ENCODE results near the gene ILDR2.

The ILDR2 gene, protein sequence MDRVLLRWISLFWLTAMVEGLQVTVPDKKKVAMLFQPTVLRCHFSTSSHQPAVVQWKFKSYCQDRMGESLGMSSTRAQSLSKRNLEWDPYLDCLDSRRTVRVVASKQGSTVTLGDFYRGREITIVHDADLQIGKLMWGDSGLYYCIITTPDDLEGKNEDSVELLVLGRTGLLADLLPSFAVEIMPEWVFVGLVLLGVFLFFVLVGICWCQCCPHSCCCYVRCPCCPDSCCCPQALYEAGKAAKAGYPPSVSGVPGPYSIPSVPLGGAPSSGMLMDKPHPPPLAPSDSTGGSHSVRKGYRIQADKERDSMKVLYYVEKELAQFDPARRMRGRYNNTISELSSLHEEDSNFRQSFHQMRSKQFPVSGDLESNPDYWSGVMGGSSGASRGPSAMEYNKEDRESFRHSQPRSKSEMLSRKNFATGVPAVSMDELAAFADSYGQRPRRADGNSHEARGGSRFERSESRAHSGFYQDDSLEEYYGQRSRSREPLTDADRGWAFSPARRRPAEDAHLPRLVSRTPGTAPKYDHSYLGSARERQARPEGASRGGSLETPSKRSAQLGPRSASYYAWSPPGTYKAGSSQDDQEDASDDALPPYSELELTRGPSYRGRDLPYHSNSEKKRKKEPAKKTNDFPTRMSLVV

DNA sequence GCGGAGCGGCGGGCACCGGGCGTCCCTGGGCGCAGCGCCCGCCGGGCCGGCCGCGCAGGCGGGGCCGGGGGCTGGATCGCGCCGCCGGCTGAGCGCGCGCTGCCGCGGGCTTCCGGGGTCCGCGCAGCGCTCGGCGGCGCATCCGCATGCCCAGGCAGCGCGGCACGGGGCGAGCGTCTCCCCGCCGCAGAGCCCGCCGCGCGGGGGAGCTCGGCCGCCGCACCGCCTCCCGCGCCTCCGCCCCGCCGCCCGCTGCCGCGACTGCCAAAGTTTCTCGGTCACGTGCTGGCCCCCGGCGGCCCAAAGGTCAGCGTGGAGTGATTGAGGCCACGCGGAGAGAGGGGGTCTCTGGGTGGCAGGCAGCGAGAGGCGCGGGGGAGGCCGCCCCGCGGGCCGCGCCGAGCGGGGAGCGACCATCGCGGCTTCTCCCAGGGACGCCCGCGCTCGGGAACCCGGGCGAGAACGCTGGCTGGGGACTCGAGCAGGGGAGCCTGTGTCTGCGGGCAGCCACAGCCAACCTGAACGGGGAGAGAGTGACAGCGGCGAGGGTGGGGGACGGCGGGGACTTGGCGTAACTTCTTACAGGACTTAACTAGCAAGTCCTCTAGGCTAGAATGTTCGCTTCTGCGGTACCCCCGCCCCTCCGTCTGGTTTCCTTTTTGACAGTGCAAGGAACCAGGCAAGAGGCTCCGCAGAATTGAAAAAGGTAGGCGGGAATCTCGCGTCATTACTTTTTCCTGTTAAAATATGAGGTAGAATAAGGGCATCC is at the start of gene ILDR2:
TSS of gene ILDR2 (minus strand) at position 180 of the 769 bp plus-strand sequence. CDS start 272 bp downstream, outside the sequence.
- DNase-seq (ENCODE audit: low read depth, low spot score): no peak

DNA sequence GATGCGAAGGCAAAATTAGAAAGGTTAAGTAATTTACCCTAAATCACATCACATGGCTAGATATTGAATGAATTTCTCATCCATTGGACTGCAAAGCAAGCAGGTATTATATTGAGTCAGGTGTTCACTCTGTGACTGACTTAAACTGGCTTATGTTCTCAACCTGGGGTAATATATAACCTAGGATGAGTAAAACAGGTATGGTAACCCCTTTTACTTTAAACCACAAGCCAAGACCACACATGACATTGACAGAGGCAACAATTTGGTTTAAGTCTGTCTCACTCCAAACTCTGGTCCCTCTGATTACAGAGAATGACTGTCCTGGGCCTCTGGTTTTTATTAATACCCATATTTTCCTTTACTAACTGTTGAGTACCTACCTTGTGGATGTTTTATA is 47.0 kb upstream of the ILDR2 start:
- DNase-seq (ENCODE audit: low read depth, low spot score): no peak

DNA sequence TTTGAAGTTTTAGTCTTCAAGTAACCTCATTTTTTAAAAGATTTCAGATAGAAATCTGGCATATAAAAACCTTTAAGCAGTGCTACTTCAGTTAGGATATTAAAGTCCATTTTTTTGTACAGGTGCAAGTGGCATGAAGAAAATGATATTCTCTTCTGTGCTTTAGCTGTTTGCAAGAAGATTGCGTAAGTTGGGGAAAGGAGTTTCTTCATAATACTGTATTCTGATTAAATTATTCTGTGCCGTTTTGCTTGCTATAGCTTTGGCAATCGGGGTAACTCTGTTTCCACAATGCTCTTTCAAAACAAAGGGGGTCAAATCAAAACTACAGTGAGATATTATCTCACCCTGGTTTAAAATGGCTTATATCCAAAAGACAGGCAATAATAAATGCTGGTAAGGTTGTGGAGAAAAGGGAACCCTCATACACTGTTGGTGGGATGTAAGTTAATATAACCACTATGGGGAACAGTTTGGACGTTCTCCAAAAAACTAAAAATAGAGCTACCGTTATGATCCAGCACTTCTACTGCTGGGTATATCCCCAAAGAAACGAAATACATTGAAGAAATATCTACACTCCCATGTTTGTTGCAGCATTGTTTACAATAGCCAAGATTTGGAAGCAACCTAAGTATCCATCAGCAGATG is 40.9 kb upstream of the ILDR2 start:
- no peak for DNase-seq (ENCODE audit: low read depth, low spot score)

DNA sequence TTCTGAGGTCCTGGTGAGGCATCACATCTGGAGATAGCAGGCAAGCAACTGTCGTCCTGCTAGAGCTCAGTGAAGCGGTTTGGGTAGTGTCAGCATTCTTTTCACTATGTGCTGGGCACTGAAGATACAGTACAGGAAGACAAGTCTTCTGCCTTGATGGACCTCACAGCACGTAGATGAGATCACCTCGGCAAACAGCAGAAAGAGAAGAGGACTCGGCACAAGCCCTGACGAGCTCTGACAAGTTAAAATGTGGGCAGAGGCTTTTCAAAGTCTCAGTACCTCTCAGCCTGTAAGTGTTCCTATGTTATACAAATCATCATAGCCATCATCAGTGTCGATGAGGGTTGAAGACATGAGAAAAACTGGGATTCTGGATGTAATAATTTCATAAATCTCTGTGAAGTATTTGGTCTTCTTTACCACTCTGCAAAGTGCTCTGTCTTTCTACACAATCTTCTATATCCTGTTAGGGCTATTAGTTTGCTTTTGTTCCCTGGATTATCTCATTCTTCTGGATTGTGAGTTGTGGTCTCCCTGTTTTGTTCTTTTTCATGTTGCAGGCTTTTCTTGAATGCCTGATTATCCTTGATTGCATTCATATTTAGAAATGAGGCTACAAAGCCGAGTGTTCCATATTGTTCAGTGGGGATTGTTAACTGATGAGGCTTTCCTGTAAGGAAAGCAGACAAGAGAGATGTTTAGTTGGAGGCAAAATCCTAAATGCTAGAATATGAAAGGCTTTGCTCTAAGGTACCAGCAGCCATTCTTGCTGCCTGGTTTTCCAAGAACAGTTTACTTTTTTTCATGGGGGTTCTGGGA is 38.0 kb upstream of the ILDR2 start:
- no peak for DNase-seq (ENCODE audit: low read depth, low spot score)

DNA sequence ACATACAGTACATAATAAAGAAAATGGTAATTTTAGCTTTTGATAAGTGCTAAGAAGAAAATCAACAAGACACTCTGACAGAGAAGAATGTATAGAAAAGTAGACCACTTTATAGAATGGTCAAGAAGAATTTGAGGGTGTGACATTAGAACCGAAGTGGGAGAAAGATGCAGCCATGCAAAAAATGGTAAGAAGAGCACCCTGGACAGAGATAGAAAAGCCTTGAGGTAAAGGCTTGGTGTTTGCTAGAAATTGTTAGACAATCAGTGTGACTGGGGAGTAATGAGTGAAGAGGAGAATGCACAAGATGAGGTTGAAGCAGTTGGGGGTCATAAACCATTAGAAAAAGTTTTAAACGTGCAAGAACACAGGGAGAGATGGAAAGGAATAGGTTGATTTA is 37.2 kb upstream of the ILDR2 start:
- DNase-seq (ENCODE audit: low read depth, low spot score): no peak

DNA sequence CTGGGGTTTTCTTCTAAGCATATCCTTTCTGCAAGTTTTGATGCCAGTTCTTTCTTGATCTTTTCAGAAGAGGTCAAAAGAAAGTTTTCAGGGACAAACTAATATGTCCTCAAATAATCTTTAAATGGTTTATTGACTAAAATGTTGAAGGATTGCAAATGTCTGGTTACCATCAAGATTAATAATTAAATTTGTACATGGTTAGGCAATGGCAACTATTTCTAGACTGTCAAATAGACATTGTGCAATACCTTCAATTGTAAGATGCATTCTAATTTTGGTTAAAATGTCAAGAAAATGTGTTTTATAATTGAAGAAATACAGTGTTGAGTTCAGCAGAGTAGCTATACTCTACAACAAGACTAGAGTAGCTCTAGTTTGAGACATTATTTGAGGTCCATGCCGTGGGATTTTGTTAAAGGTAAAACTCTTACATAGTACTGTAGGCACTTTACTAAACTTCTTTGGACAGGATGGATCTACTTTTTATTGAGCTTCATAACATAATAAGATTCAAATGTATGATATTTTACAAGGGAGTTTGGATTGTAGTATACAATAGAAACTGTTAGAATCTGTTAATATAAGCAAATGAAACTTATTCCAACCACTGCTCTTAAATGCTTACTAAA is 36.3 kb upstream of the ILDR2 start:
- no peak for DNase-seq (ENCODE audit: low read depth, low spot score)

DNA sequence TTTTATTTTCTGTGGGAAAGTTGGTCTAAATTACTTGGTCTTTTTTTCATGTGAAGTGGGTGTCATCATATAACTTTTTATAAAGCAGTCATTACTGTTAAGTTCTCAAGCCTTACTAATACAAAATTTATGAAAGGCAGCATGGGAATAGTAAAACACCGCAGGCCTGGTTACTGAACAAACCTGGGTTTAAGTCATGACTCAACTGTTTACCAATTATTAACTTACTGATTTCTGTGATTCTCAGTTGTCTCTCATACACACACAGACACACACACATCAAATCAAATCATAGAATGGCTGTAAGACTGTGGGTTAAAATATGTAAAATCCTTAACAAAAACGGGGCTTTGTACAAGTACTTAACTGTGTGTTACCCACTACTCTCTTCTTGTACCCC is 28.4 kb upstream of the ILDR2 start:
- DNase-seq (ENCODE audit: low read depth, low spot score): no peak

DNA sequence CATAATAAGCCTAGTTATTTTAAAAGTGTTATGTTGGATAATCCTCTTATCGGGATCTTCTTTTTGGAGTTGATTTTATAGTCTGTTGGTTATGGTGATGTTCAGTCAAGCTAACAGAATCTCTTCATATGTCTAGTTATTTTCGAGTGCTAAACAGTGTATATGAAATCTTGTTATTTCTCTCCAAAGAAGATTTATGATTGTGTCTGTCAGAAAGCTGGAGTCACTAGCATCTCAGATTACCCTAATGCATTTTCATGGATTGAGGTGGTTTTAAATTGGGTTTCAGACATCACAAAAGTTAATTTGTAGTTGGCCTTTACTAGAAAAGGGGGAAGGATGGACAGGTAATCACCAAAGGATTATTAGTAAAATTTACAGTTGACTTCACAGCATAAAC is 27.0 kb upstream of the ILDR2 start:
- no peak for DNase-seq (ENCODE audit: low read depth, low spot score)

DNA sequence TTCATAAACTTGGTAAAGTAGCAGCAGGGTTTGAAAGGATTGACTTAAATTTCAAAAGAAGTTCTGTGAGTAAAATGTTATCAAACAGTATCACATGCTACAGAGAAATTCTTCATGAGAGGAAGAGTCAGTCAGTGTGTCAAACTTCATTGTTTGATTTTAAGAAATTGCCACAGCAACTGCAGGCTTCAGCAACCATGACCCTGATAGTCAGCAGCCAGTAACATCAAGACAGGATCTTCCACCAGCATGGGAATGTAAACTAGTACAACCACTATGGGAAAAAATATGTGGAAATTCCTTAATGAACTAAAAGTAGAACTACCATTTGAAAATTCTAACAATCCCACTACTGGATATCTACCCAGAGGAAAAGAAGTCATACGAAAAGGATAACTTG is 25.2 kb upstream of the ILDR2 start:
- no peak for DNase-seq (ENCODE audit: low read depth, low spot score)

DNA sequence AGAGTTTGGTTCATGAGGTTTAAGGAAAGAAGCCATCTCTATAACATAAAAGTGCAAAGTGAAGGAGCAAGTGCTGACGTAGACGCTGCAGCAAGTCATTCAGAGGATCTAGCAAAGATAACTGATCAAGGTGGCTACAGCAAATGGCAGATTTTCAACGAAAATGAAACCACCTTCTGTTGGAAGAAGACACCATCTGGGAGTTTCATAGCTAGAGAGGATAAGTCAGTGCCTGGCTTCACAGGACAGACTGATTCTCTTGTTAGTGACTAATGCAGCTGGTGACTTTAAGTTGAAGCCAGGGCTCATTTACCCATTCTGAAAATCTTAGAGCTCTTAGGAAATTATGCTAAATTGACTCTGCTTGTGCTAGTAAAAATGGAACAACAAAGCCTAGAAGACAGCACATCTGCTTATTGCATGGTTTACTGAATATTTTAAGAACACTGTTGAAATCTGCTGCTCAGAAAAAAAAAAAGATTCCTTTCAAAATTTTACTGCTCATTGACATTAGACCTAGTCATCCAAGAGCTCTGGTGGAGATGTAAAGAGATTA is 24.2 kb upstream of the ILDR2 start:
- DNase-seq (ENCODE audit: low read depth, low spot score): no peak

DNA sequence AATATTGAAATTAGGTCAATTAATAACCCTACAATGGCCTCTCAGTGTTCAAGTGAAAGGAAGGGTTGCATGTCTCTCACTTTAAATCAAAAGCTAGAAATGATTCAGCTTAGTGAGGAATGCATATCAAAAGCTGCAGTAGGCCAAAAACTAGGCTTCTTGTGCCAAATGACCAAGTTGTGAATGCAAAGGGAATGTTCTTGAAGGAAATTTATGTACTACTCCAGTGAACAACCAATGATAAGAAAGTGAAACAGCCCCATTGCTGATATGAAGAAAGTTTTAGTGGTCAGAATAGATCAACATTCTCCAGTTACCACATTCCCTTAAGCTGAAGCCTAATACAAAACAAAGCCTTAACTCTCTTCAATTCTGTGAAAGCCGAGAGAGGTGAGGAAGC is 23.7 kb upstream of the ILDR2 start:
- DNase-seq (ENCODE audit: low read depth, low spot score): no peak

DNA sequence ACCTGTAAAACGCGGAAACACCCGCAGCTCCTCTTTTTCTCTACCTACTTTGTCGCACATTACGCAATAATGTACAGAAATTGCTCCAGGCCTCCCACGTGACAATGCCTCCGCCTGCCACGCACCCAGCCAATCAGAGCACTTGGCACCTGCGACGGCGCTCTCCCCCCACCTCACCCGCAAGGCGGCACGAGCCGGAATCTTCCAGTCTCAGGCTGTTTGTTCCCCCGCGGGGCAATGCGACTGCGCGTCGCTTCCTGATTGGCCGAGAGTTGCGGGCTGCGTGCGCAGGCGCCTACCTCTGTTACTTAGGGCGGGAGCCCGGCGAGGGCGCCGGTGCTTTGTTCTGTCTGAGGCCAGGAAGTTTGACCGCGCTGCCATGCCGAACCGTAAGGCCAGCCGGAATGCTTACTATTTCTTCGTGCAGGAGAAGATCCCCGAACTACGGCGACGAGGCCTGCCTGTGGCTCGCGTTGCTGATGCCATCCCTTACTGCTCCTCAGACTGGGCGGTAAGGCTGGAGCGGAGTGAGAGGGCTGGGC is 13.7 kb upstream of the ILDR2 start, which contains the start of gene MAEL:
TSS of gene MAEL (plus strand) at position 307 of the 542 bp plus-strand sequence. CDS start at position 380, 73 bp downstream.
- DNase-seq (ENCODE audit: low read depth, low spot score): no peak

DNA sequence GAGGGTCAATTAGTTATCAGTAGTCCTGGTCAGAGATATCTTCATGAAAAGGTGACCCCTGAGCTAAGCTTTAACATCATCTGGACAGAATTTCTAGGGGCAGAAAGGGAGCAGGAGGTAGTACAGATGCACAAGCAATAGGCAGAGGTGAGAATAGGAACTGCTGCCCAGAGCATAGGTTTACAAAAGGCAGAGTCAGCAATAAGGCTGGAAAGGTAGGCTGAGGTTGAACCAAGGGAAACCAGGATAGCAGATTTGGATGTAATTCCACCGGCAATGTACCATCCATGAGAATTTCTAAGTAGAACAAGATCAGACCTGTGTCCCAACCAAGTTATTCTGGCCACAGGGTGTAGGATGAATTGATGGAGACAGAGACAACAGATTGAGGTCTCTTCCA is 6.2 kb upstream of the ILDR2 start:
- no peak for DNase-seq (ENCODE audit: low read depth, low spot score)

DNA sequence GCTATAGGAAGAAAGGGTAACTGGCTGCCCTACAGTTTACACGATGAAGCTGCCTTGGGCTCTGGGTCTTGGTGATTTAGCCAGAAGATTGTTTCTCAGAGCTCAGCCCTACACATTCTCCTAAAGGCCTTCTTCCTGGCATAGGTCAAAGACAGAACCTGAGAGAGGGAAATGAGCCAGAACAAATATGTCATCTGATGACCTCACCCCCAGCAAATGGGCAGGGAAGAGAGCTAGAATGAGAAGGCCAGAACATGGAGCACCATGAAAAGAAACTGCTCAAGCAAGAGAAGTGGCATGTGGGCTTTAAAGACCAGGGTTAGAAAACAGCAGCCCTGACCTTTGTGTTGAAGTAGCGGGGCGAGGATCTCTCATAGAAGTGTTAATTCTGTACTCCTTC is 5.5 kb upstream of the ILDR2 start:
- no peak for DNase-seq (ENCODE audit: low read depth, low spot score)

DNA sequence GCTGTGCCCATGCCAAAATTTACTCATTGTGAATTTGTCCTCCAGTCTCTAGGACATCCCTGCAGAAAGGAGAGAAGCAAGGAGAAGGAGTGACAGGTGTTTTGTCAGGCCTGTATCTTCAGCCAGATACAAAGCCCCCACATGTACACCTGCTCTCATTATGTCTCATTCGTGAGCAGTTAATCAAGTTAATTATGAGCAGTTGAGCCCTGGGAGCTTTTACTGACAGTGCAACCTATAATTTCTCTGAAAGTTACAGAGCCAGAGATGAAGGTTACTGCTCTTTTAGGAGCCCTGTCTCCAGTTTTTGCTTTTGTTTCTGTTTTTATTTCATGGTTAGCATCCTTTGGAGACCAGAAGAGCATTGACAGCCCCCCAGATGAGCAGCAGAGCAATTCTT is 5.0 kb upstream of the ILDR2 start:
- DNase-seq (ENCODE audit: low read depth, low spot score): no peak

DNA sequence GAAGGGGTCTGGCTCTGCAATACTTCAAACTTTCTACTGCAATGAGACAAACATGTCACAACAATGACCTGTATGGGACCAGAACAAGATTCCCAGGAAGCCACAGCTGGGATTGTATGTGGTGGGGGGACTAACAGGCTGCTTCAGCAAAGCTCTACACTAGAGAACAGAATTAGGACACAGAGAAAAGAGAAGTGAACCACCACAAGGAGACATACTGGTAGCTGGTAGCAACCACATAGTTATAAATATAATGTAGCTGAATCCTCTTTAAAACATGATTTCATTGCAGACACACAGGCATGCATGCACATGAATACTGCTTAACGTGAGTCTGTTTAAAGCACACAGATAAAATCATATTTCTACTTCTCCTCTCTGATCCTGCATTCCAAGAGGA is 3.5 kb upstream of the ILDR2 start:
- no peak for DNase-seq (ENCODE audit: low read depth, low spot score)

DNA sequence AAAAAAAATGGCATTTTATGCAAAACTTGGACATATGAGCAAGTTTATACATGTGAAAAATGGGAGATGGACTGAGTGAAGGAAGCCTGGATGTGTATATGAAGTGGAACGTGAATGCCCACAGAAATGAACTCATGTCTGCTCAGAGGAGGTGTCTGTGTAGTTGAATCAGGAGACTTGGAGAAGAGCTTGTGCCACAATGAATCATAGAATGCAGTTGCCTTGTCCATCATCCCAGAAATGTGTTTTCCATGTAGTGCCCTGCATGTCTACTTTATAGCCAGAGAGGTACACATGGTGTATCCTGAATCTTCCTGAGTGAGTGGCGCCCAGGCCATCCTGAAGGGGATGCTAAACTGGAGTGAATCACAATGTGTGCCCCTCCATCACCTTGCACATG is 2.6 kb upstream of the ILDR2 start:
- DNase-seq (ENCODE audit: low read depth, low spot score): no peak

DNA sequence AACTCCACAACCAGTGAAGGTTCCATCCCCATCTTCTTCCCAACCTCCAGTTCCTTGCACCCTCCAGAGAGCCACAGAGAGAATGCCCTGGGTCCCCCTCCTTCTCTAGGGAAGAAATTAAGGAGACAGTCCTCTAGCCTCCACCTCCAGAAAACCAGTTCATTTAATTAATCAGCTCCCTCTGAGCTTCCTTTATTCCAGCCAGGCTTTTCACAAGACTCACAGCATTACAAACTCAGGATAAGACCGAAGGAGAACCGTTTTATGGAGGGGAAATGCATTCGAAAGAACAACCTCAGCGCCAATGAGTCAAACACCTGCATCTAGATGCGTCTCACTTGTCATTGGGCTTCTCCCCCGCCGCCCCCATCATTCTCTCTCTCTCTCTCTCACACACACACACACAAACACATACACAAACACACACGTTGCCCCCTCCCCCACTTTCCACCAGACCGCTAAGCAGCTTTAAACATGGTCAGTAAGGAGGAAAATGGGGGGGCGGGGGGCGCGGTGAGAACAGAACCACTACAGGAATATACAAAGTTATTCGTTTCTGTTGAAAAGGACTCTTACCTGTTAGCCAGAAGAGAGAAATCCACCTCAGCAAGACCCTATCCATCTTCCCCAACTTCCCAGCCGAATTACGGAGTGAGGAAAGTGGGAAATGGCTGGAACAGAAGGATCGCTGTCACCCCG is 544 bp downstream of the ILDR2 start:
- no peak for DNase-seq (ENCODE audit: low read depth, low spot score)

DNA sequence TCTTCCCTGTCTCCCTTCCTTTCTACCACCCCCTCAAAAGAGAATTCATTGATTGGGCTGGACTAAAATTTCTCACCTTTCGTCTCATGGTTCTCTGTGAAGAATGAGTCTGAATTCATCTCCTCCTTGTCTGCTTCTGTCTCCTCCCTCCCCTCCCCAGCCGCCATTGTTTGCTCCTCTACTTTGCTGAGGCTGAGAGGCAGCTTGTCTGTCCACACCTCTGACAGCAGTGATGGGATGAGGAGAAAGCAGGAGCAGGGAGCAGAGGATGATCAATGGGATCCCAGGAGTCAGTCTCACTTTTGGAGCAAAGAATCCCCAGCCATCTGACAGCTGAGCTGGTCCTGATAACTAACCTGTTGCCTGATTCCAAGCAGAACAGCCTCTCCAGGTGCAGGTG is 2.5 kb downstream of the ILDR2 start:
- DNase-seq (ENCODE audit: low read depth, low spot score): no peak
